SK-N-SH (cell line): Measurements from ENCODE around the gene ARHGAP10. TPM values are rescaled to one million over a fixed set of nuclear protein-coding genes. Genes with fewer than 3 reads are reported as not detected.

ENCODE experiments used
- CTCF ChIA-PET: fragments of 300-600, 350-600 bp; formaldehyde crosslinking; extraction: SDS; loops from one replicate; lab custom pipeline; 2021; lab: Yijun Ruan, JAX
- POLR2A ChIA-PET: fragments of 350-600 bp; sonication (Branson Sonifier 250); formaldehyde crosslinking; extraction: SDS; loops from one replicate; lab custom pipeline; 2020; ENCODE audit warnings: antibody characterized with exemption, inconsistent platforms; lab: Yijun Ruan, JAX
- DNase-seq: peaks from one replicate; pipeline ENCODE4 v3.0.0; 2012
- H2AFZ ChIP-seq: fragments of 200-600 bp; sonication (generic); 2 replicates; pipeline ENCODE4 v1.8.1; 2016; ENCODE audit warnings: antibody characterized with exemption, mild to moderate bottlenecking, low read depth
- H3F3A ChIP-seq: fragments of 200-600 bp; sonication (generic); replicated peaks from 2 replicates; pipeline ENCODE3; 2016; ENCODE audit warnings: antibody characterized with exemption, mild to moderate bottlenecking; ENCODE audit not compliant: insufficient read depth
- H3K27ac ChIP-seq, 2 experiments: fragments of 200-500 bp in 1 of 2; fragments of 200-600 bp in 1 of 2; sonication (Bioruptor generic) in 1 of 2; sonication (generic), shearing (Covaris generic) in 1 of 2; 2 replicates each; pipeline versions ENCODE4 v1.5.1 to v1.6.1; 2014 to 2016; ENCODE audit warnings: low read depth in 2 of 2, inconsistent platforms in 1 of 2, low read length in 1 of 2, mild to moderate bottlenecking in 1 of 2, mixed read lengths in 1 of 2
- H3K27me3 ChIP-seq: fragments of 200-600 bp; sonication (generic), shearing (Covaris generic); 2 replicates; pipeline ENCODE4 v1.6.1; 2016; ENCODE audit warnings: mixed run types; ENCODE audit not compliant: insufficient read depth
- H3K36me3 ChIP-seq, 2 experiments: fragments of 200-500 bp in 1 of 2; fragments of 200-600 bp in 1 of 2; sonication (Bioruptor generic) in 1 of 2; sonication (generic) in 1 of 2; replicated peaks in 1 of 2; 2 replicates each; pipeline versions ENCODE3 to v1.5.1; 2014 to 2016; ENCODE audit warnings: low read length in 1 of 2, mild to moderate bottlenecking in 1 of 2; ENCODE audit not compliant: insufficient read depth in 2 of 2, control insufficient read depth in 1 of 2
- H3K4me1 ChIP-seq, 2 experiments: fragments of 200-500 bp in 1 of 2; fragments of 200-600 bp in 1 of 2; sonication (Bioruptor generic) in 1 of 2; sonication (generic), shearing (Covaris generic) in 1 of 2; 2 replicates each; pipeline versions ENCODE4 v1.5.1 to v1.6.1; 2014 to 2016; ENCODE audit warnings: low read depth in 1 of 2, low read length in 1 of 2, mixed run types in 1 of 2; ENCODE audit not compliant: insufficient read depth in 2 of 2, control insufficient read depth in 1 of 2
- H3K4me2 ChIP-seq: fragments of 200-600 bp; sonication (generic), shearing (Covaris generic); 2 replicates; pipeline ENCODE4 v1.6.1; 2017; ENCODE audit warnings: mixed run types
- H3K4me3 ChIP-seq, 2 experiments: fragments of 200-500 bp in 1 of 2; fragments of 200-600 bp in 1 of 2; sonication (Bioruptor generic) in 1 of 2; sonication (generic), shearing (Covaris generic) in 1 of 2; 2 replicates each; pipeline versions ENCODE4 v1.5.1 to v1.8.1; 2014 to 2016; ENCODE audit warnings: low read depth in 2 of 2, inconsistent platforms in 1 of 2, low read length in 1 of 2, mild to moderate bottlenecking in 1 of 2, mixed read lengths in 1 of 2, moderate library complexity in 1 of 2
- H3K79me2 ChIP-seq: fragments of 200-600 bp; sonication (generic); 2 replicates; pipeline ENCODE4 v1.8.1; 2017; ENCODE audit warnings: mild to moderate bottlenecking; ENCODE audit not compliant: insufficient read depth
- H3K9ac ChIP-seq: fragments of 200-600 bp; sonication (generic); 2 replicates; pipeline ENCODE4 v1.6.1; 2017; ENCODE audit warnings: mixed run types
- H3K9me2 ChIP-seq: fragments of 200-600 bp; sonication (generic); 2 replicates; pipeline ENCODE4 v1.6.1; 2017; ENCODE audit warnings: mixed run types
- H3K9me3 ChIP-seq: fragments of 200-600 bp; sonication (generic); 2 replicates; pipeline ENCODE4 v1.6.1; 2017; ENCODE audit warnings: mixed run types, mild to moderate bottlenecking, moderate library complexity
- H4K20me1 ChIP-seq: fragments of 200-600 bp; sonication (generic); 2 replicates; pipeline ENCODE4 v1.6.1; 2017; ENCODE audit warnings: mild to moderate bottlenecking, mixed run types; ENCODE audit not compliant: insufficient read depth
- EP300 ChIP-seq, 2 experiments: IDR thresholded peaks; 2 replicates each; pipeline versions ENCODE4 v1.4.0 to v1.6.1; 2012; ENCODE audit warnings: borderline replicate concordance in 1 of 2, low read depth in 1 of 2, low read length in 1 of 2
- MXI1 ChIP-seq: IDR thresholded peaks from 2 replicates; pipeline ENCODE4 v1.6.1; 2012; ENCODE audit warnings: mild to moderate bottlenecking, low read depth, low read length, improper control_type of control experiment
- NRF1 ChIP-seq: IDR thresholded peaks from 2 replicates; pipeline ENCODE4 v1.6.1; 2012; ENCODE audit warnings: low read depth, mild to moderate bottlenecking, low read length
- RAD21 ChIP-seq: IDR thresholded peaks from 2 replicates; pipeline ENCODE4 v1.6.1; 2012; ENCODE audit warnings: mild to moderate bottlenecking, low read length
- RCOR1 ChIP-seq: fragments of 150-350 bp; IDR thresholded peaks from 2 replicates; pipeline ENCODE4 v1.6.1; 2017; ENCODE audit warnings: antibody characterized with exemption, low read length
- RXRA ChIP-seq: IDR thresholded peaks from 2 replicates; pipeline ENCODE4 v1.4.0; 2012; ENCODE audit warnings: low read depth, mild to moderate bottlenecking, borderline replicate concordance
- TAF1 ChIP-seq: IDR thresholded peaks from 2 replicates; pipeline ENCODE4 v1.6.1; 2012; ENCODE audit warnings: low read depth, mild to moderate bottlenecking, low read length, moderate library complexity, borderline replicate concordance
- ZBTB33 ChIP-seq: IDR thresholded peaks from 2 replicates; pipeline ENCODE4 v1.4.0; 2012; ENCODE audit warnings: low read depth, borderline replicate concordance
- WGBS: methylation state at CpG from one replicate; pipeline ENCODE4 v1.1.6; 2017; ENCODE audit warnings: low lambda C conversion rate; 5-methylcytosine and 5-hydroxymethylcytosine counted together
- polyA plus RNA-seq, 3 experiments: library from polyadenylated mRNA; depleted of rRNA; stranded (reverse); fragments of >200 nt; gene quantifications; 2 replicates each; pipeline ENCODE4 v1.2.3, GENCODE V29; 2012
- TF ChIP-seq, protein P1 (sequence below): IDR thresholded peaks from 2 replicates; pipeline ENCODE4 v1.6.1; 2012; ENCODE audit warnings: mild to moderate bottlenecking, low read depth, low read length, moderate library complexity
- TF ChIP-seq, protein P2 (sequence below): fragments of 150-350 bp; IDR thresholded peaks from 2 replicates; pipeline ENCODE4 v1.6.1; 2017; ENCODE audit warnings: antibody characterized with exemption, low read length, low read depth, borderline replicate concordance
- TF ChIP-seq, protein P3 (sequence below): IDR thresholded peaks from 2 replicates; pipeline ENCODE4; 2012

The ARHGAP10 gene
- polyA plus RNA-seq, 1 of the 3 experiments (the other 2 are of a cell fraction): 15.1 TPM

DNA sequence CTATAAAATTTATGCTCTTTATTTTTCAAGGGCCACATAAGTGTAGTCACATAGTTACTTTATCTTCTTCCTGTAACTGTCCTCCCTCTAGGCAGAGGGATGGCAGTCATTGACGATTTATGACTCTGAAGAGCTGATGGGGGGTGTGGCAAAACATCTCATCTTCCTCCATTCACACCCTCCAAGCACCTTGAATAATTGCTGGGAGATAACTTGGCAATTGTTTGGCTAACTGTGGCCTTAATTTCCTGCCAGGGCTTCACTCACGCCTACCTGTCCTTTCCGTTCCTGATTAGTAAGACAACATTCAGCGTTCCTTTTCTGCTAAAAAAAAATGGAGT, 329.2 kb downstream of the ARHGAP10 start:
- ChIA-PET CTCF (no interaction called here), POLR2A (no interaction called here)
- no peak overlapping the region for H3K4me3 ChIP-seq
- H2AFZ ChIP-seq: no peak overlapping the region
- 76% methylated on average over 4 of the region's 4 CpGs for WGBS
- no peaks in the 10 kb centered on the region for H3K9me3 ChIP-seq
- peaks cover 3 to 17% of the 10 kb centered on the region in 2 experiments for H3K36me3 ChIP-seq
- no peaks in the 10 kb centered on the region for H3F3A ChIP-seq
- DNase-seq: no peak
- no peak overlapping the region for H3K4me2 ChIP-seq
- no peaks in the 10 kb centered on the region for H3K27me3 ChIP-seq
- H3K9ac ChIP-seq: no peak overlapping the region
- H3K4me1 ChIP-seq: peaks cover 0 to 5% of the 10 kb centered on the region in 2 experiments; a peak in 1 of 4 replicates
- no peaks in the 10 kb centered on the region for H3K79me2 ChIP-seq
- no peaks in the 10 kb centered on the region for H4K20me1 ChIP-seq
- H3K27ac ChIP-seq: no peak overlapping the region
- H3K9me2 ChIP-seq: no peaks in the 10 kb centered on the region
- no peak for TF ChIP-seq RAD21
- TF ChIP-seq RCOR1: no peak
- TF ChIP-seq, protein P1, sequence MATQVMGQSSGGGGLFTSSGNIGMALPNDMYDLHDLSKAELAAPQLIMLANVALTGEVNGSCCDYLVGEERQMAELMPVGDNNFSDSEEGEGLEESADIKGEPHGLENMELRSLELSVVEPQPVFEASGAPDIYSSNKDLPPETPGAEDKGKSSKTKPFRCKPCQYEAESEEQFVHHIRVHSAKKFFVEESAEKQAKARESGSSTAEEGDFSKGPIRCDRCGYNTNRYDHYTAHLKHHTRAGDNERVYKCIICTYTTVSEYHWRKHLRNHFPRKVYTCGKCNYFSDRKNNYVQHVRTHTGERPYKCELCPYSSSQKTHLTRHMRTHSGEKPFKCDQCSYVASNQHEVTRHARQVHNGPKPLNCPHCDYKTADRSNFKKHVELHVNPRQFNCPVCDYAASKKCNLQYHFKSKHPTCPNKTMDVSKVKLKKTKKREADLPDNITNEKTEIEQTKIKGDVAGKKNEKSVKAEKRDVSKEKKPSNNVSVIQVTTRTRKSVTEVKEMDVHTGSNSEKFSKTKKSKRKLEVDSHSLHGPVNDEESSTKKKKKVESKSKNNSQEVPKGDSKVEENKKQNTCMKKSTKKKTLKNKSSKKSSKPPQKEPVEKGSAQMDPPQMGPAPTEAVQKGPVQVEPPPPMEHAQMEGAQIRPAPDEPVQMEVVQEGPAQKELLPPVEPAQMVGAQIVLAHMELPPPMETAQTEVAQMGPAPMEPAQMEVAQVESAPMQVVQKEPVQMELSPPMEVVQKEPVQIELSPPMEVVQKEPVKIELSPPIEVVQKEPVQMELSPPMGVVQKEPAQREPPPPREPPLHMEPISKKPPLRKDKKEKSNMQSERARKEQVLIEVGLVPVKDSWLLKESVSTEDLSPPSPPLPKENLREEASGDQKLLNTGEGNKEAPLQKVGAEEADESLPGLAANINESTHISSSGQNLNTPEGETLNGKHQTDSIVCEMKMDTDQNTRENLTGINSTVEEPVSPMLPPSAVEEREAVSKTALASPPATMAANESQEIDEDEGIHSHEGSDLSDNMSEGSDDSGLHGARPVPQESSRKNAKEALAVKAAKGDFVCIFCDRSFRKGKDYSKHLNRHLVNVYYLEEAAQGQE: no peak
- TF ChIP-seq MXI1: no peak
- TF ChIP-seq RXRA: no peak
- no peak for TF ChIP-seq ZBTB33
- TF ChIP-seq, protein P2, sequence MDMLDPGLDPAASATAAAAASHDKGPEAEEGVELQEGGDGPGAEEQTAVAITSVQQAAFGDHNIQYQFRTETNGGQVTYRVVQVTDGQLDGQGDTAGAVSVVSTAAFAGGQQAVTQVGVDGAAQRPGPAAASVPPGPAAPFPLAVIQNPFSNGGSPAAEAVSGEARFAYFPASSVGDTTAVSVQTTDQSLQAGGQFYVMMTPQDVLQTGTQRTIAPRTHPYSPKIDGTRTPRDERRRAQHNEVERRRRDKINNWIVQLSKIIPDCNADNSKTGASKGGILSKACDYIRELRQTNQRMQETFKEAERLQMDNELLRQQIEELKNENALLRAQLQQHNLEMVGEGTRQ: no peak
- no peak for TF ChIP-seq EP300 (IDR thresholded peaks at IDR 0.05; ENCODE audit: borderline replicate concordance in 1 of 2, low read depth in 1 of 2, low read length in 1 of 2)
- TF ChIP-seq NRF1: no peak
- TF ChIP-seq, protein P3, sequence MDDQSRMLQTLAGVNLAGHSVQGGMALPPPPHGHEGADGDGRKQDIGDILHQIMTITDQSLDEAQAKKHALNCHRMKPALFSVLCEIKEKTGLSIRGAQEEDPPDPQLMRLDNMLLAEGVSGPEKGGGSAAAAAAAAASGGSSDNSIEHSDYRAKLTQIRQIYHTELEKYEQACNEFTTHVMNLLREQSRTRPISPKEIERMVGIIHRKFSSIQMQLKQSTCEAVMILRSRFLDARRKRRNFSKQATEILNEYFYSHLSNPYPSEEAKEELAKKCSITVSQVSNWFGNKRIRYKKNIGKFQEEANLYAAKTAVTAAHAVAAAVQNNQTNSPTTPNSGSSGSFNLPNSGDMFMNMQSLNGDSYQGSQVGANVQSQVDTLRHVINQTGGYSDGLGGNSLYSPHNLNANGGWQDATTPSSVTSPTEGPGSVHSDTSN: no peak
- no peak for TF ChIP-seq TAF1
